Measurements from ENCODE around the gene TSPO2. TPM values are rescaled to one million over a fixed set of nuclear protein-coding genes. Genes with fewer than 3 reads are reported as not detected.

The TSPO2 gene
- total RNA-seq, 1 experiment from 2014 or later = not detected

DNA sequence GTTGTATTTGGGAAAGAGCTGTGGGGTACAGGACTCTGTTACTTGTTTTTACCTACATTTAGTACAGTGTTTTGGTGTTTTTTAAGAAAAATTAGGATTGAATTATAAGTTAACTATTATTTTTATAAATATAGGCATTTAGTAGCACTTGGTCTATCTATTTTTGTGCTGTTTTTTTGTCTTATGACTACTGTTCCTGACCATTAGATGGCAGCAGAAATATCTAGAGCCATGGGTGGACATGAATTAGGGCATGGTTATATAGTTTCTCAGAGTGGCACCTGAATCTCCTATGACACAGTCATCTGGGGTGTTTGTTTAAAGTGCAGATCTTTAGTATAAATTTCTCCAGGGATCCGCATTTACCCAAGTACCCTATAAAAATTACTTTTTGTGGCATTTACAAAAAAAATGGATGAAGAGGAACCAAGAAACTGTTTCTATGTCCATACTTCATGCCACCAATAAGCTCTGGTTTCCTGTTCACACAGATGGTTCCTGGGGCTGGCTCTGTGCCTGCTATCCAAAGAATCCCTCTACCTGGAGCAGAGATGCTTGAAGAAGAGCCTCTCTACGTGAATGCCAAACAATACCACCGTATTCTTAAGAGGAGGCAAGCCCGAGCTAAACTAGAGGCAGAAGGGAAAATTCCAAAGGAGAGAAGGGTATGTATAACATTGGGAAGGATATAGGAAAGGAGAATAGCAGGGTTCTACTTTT lies 50.3 kb downstream of the TSPO2 start:
- Histone ChIP-seq H3K79me2 (ENCODE audit: low read length) (no peaks in the 10 kb centered on the region), H2AFZ (ENCODE audit: low read length) (no peak overlapping the region), H4K20me1 (ENCODE audit: low read length) (no peaks in the 10 kb centered on the region), H3K4me1 (ENCODE audit: insufficient read depth, low read length) (no peaks in the 10 kb centered on the region), H3K9me3 (ENCODE audit: low read length) (no peaks in the 10 kb centered on the region), H3K4me3 (ENCODE audit: low read length) (no peak overlapping the region), H3K4me2 (ENCODE audit: low read length) (no peak overlapping the region), H3K9ac (ENCODE audit: low read length) (no peak overlapping the region), H3K27me3 (ENCODE audit: low read length) (no peaks in the 10 kb centered on the region), H3K9me2 (replicated peaks; ENCODE audit: low read length) (no peaks in the 10 kb centered on the region), H3K36me3 (ENCODE audit: low read depth, low read length) (peaks cover 76% of the 10 kb centered on the region), H3F3A (ENCODE audit: low read length, unreplicated experiment) (no peaks in the 10 kb centered on the region), H3K27ac (ENCODE audit: low read length) (no peak overlapping the region)
- intact Hi-C loops (cut with micrococcal nuclease) = loop anchor here (2.0 to 5.0 kb wide), 2 partner anchors 90 to 225 kb away; no protein-coding TSS in a partner anchor
- TF ChIP-seq, protein P1, sequence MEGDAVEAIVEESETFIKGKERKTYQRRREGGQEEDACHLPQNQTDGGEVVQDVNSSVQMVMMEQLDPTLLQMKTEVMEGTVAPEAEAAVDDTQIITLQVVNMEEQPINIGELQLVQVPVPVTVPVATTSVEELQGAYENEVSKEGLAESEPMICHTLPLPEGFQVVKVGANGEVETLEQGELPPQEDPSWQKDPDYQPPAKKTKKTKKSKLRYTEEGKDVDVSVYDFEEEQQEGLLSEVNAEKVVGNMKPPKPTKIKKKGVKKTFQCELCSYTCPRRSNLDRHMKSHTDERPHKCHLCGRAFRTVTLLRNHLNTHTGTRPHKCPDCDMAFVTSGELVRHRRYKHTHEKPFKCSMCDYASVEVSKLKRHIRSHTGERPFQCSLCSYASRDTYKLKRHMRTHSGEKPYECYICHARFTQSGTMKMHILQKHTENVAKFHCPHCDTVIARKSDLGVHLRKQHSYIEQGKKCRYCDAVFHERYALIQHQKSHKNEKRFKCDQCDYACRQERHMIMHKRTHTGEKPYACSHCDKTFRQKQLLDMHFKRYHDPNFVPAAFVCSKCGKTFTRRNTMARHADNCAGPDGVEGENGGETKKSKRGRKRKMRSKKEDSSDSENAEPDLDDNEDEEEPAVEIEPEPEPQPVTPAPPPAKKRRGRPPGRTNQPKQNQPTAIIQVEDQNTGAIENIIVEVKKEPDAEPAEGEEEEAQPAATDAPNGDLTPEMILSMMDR (conservative IDR thresholded peaks at IDR 0.05; ENCODE audit: low read depth, low read length) = peak; percentile 51
- TF ChIP-seq EZH2 (IDR thresholded peaks at IDR 0.05; ENCODE audit: low read length, unreplicated experiment) = no peak
- peak; percentile 51; the same call in 1 of the 2 replicates for ATAC-seq
- no TSS peak for BruUV-seq (replicated peaks)
- ChIA-PET POLR2A (ENCODE audit: unreplicated experiment) (interaction anchor here (0.6 kb wide), 1 partner anchor 18 kb away, joined by 3 read pairs; no protein-coding TSS in a partner anchor), CTCF (no interaction called here)
- peak; percentile 41 for DNase-seq

- Histone ChIP-seq H3K4me1 (ENCODE audit: insufficient read depth, low read length) (no peaks in the 10 kb centered on the region), H3K27me3 (ENCODE audit: low read length) (no peaks in the 10 kb centered on the region), H4K20me1 (ENCODE audit: low read length) (0 out of 2 replicates have a peak, but pooled peaks cover 7% of the 10 kb centered on the region), H3F3A (ENCODE audit: low read length, unreplicated experiment) (no peaks in the 10 kb centered on the region), H3K9me3 (ENCODE audit: low read length) (no peaks in the 10 kb centered on the region), H3K4me2 (ENCODE audit: low read length) (no peak overlapping the region), H2AFZ (ENCODE audit: low read length) (no peak overlapping the region), H3K4me3 (ENCODE audit: low read length) (no peak overlapping the region), H3K27ac (ENCODE audit: low read length) (no peak overlapping the region), H3K79me2 (ENCODE audit: low read length) (no peaks in the 10 kb centered on the region), H3K9ac (ENCODE audit: low read length) (no peak overlapping the region), H3K9me2 (replicated peaks; ENCODE audit: low read length) (no peaks in the 10 kb centered on the region), H3K36me3 (ENCODE audit: low read depth, low read length) (peaks cover 84% of the 10 kb centered on the region)
- BruUV-seq (replicated peaks) = no TSS peak
- TF ChIP-seq EZH2phosphoT487 (IDR thresholded peaks at IDR 0.05; ENCODE audit: borderline replicate concordance, low read length) (no peak), EZH2 (IDR thresholded peaks at IDR 0.05; ENCODE audit: low read length, unreplicated experiment) (no peak)
- TF ChIP-seq, protein P1 (conservative IDR thresholded peaks at IDR 0.05; ENCODE audit: low read depth, low read length) = no peak
- intact Hi-C loops (cut with micrococcal nuclease) = loop anchor here (2.0 to 5.0 kb wide), 2 partner anchors 89 to 224 kb away; no protein-coding TSS in a partner anchor
- DNase-seq (no peak), ATAC-seq (no peak)
- ChIA-PET CTCF (no interaction called here), POLR2A (ENCODE audit: unreplicated experiment) (no interaction called here)
Measured at GRCh38 chr6:41093729-41094128, 51.5 kb downstream of the TSPO2 start.

Other genes starting within 250 kb of the TSPO2 start
- 0.58 and 1.4 TPM in 2 replicates for gene UNC5CL, start 3.2 kb upstream of the TSPO2 start, total RNA-seq (2014; rRNA removed)
- gene APOBEC2, start 10.7 kb downstream of the TSPO2 start, total RNA-seq (2014; rRNA removed) = not detected in 2 replicates
- gene OARD1, start 29.9 kb downstream of the TSPO2 start, total RNA-seq (2014; rRNA removed) = 11.2 and 12.1 TPM in 2 replicates
- 31.7 and 32.9 TPM in 2 replicates for gene NFYA, start 30.5 kb downstream of the TSPO2 start, total RNA-seq (2014; rRNA removed)
- gene TREML1, start 111.9 kb downstream of the TSPO2 start, total RNA-seq (2014; rRNA removed) = not detected in 2 replicates
- not detected in 2 replicates for gene TREM2, start 120.6 kb downstream of the TSPO2 start, total RNA-seq (2014; rRNA removed)
- gene TREML2, start 158.7 kb downstream of the TSPO2 start, total RNA-seq (2014; rRNA removed) = not detected in 2 replicates
- not detected in 2 replicates for gene TREML4, start 185.9 kb downstream of the TSPO2 start, total RNA-seq (2014; rRNA removed)
- 0.98 TPM in 1 of 2 replicates, not detected in the other for gene TREM1, start 244.2 kb downstream of the TSPO2 start, total RNA-seq (2014; rRNA removed)

All from PC-3 (cell line).